ENCODE results near the gene SYNE1. TPM values are rescaled to one million over a fixed set of nuclear protein-coding genes. Genes with fewer than 3 reads are reported as not detected.

SYNE1 gene
- total RNA-seq, 2 experiments from 2014 or later = 74.6 to 140 TPM

GRCh38 chr6:152240436-152240835 lies 396.7 kb downstream of the SYNE1 start:
- H3K9me3 ChIP-seq (ENCODE audit: low read length) = no peaks in the 10 kb centered on the region
- TF ChIP-seq CTCF (conservative IDR thresholded peaks at IDR 0.05; ENCODE audit: low read length) = no peak
- no peak for TF ChIP-seq EZH2phosphoT487 (IDR thresholded peaks at IDR 0.05; ENCODE audit: borderline replicate concordance, low read depth, low read length)
- no peaks in the 10 kb centered on the region for H4K20me1 ChIP-seq (ENCODE audit: insufficient read depth, low read length)
- no peak overlapping the region for H3K27ac ChIP-seq (ENCODE audit: low read depth, low read length, poor library complexity, severe bottlenecking)
- intact Hi-C loops (cut with micrococcal nuclease; ENCODE audit: unreplicated experiment) = no loop called here
- CTCF ChIA-PET (ENCODE audit: unreplicated experiment) = no interaction called here
- H3K4me1 ChIP-seq (ENCODE audit: insufficient read depth, low read length, poor library complexity, severe bottlenecking) = no peaks in the 10 kb centered on the region
- no peak overlapping the region for H3K4me3 ChIP-seq (ENCODE audit: low read depth, low read length, poor library complexity, severe bottlenecking)
- DNase-seq (ENCODE audit: low spot score) = no peak
- no peak overlapping the region for H2AFZ ChIP-seq (ENCODE audit: low read length)
- no TSS peak for BruUV-seq (replicated peaks)
- POLR2A ChIA-PET = interaction anchor here (0.6 to 1.0 kb wide), 3 partner anchors 25 to 1133 kb away, joined by 3 to 6 read pairs (median 3); no protein-coding TSS in a partner anchor
- H3K36me3 ChIP-seq (ENCODE audit: insufficient read depth, low read length) = peaks cover 89% of the 10 kb centered on the region
- H3K4me2 ChIP-seq (ENCODE audit: low read length) = no peak overlapping the region
- H3K9me2 ChIP-seq (ENCODE audit: insufficient read depth, low read length) = no peaks in the 10 kb centered on the region
- H3K79me2 ChIP-seq (ENCODE audit: insufficient read depth, low read depth, low read length) = no peaks in the 10 kb centered on the region

DNA sequence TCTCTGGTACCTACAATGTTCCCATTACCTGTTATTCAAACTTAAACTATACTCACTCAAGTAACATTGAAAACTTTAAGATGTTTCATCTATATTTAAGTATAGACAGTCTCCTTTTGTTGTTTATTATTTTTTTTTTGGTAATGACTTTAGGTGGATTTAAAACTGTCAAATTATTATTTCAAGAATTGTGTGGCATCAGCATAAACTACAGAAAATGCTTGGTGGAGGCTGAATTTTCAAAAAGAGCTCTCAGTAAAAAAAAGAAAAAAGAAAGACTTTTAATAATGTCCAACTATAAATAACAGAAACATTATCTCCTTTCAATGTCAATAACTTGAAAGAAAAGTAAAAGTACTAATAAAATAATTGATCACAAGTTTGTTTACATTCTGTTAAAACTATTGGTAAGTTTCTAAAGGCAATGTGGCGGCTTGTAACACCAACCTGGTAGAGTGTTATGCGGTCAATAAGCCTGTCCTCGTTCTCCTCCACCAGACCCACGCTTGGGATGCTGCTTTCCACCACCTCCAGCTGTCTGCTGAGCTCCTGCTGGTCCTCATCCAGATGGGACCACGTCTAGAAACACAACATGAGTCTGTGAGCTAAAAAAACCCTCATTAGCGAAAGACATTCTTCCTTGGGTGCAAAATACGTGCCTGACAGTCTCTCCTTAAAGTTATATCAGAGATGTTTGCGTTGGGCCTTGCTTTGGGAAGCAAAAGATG lies 400.6 kb downstream of the SYNE1 start:
- DNase-seq (ENCODE audit: low spot score) = no peak
- CTCF ChIA-PET (ENCODE audit: unreplicated experiment) = no interaction called here
- Histone ChIP-seq H3K9me3 (ENCODE audit: low read length) (no peaks in the 10 kb centered on the region), H3K27ac (ENCODE audit: low read depth, low read length, poor library complexity, severe bottlenecking) (no peak overlapping the region), H4K20me1 (ENCODE audit: insufficient read depth, low read length) (no peaks in the 10 kb centered on the region), H3K4me1 (ENCODE audit: insufficient read depth, low read length, poor library complexity, severe bottlenecking) (no peaks in the 10 kb centered on the region), H3K4me3 (ENCODE audit: low read depth, low read length, poor library complexity, severe bottlenecking) (no peak overlapping the region), H2AFZ (ENCODE audit: low read length) (no peak overlapping the region), H3K79me2 (ENCODE audit: insufficient read depth, low read depth, low read length) (no peaks in the 10 kb centered on the region), H3K36me3 (ENCODE audit: insufficient read depth, low read length) (peaks cover 87% of the 10 kb centered on the region), H3K4me2 (ENCODE audit: low read length) (no peak overlapping the region), H3K9me2 (ENCODE audit: insufficient read depth, low read length) (no peaks in the 10 kb centered on the region)
- TF ChIP-seq CTCF (conservative IDR thresholded peaks at IDR 0.05; ENCODE audit: low read length) (no peak), EZH2phosphoT487 (IDR thresholded peaks at IDR 0.05; ENCODE audit: borderline replicate concordance, low read depth, low read length) (no peak)
- POLR2A ChIA-PET = interaction anchor here (0.6 kb wide), 2 partner anchors 26 to 37 kb away, joined by 3 to 4 read pairs; no protein-coding TSS in a partner anchor
- intact Hi-C loops (cut with micrococcal nuclease; ENCODE audit: unreplicated experiment) = no loop called here
- no TSS peak for BruUV-seq (replicated peaks)

Measured in OCI-LY7 (cell line).